GM23338 (cell line): Measurements from ENCODE around the gene WIPF1. TPM values are rescaled to one million over a fixed set of nuclear protein-coding genes. Genes with fewer than 3 reads are reported as not detected.

Experiments
- CREB1 ChIP-seq: fragments of 250-450 bp; sonication (Bioruptor Pico); IDR thresholded peaks from 2 replicates; pipeline ENCODE4 v1.5.0; 2020; ENCODE audit warnings: low read depth, mild to moderate bottlenecking, moderate library complexity
- CTCF ChIP-seq, 2 experiments: fragments of 200-600 bp in 1 of 2; sonication (generic) in 1 of 2; conservative IDR thresholded peaks; 2 replicates each; pipeline versions ENCODE4 v1.5.1 to v1.6.1; 2016 to 2017; ENCODE audit warnings: antibody characterized with exemption in 2 of 2, low read depth in 2 of 2, mild to moderate bottlenecking in 2 of 2, moderate library complexity in 1 of 2
- EZH2phosphoT487 ChIP-seq: fragments of 200-600 bp; sonication (generic); IDR thresholded peaks from one replicate; pipeline ENCODE4 v1.8.1; 2018; ENCODE audit warnings: antibody characterized with exemption; ENCODE audit not compliant: unreplicated experiment
- JUNB ChIP-seq: IDR thresholded peaks from one replicate; pipeline ENCODE4 v1.6.1; 2016; ENCODE audit warnings: antibody characterized with exemption; ENCODE audit not compliant: unreplicated experiment
- NANOG ChIP-seq: IDR thresholded peaks from 2 replicates; pipeline ENCODE4 v1.6.1; 2016; ENCODE audit warnings: antibody characterized with exemption, borderline replicate concordance
- POLR2AphosphoS5 ChIP-seq: IDR thresholded peaks from 2 replicates; pipeline ENCODE4 v1.6.1; 2016; ENCODE audit warnings: antibody characterized with exemption, low read depth
- REST ChIP-seq: IDR thresholded peaks from one replicate; pipeline ENCODE4 v1.6.1; 2018; ENCODE audit warnings: antibody characterized with exemption; ENCODE audit not compliant: unreplicated experiment
- STAT1 ChIP-seq: IDR thresholded peaks from one replicate; pipeline ENCODE4 v1.6.1; 2016; ENCODE audit warnings: antibody characterized with exemption; ENCODE audit not compliant: unreplicated experiment
- ZNF114 ChIP-seq: fragments of 250-450 bp; sonication (Bioruptor Pico); IDR thresholded peaks from 2 replicates; pipeline ENCODE4 v1.5.0; 2020; ENCODE audit warnings: mild to moderate bottlenecking, moderate library complexity
- ZNF331 ChIP-seq: fragments of 250-450 bp; sonication (Bioruptor Pico); IDR thresholded peaks from 2 replicates; pipeline ENCODE4 v1.5.0; 2020; ENCODE audit warnings: low read depth, mild to moderate bottlenecking, moderate library complexity
- polyA plus RNA-seq: library from polyadenylated mRNA; unstranded; fragments of >200 nt; fragmentation: Nextera tagmentation; extraction: Ambion mirVana; gene quantifications from 2 replicates; pipeline ENCODE4 v1.2.1, GENCODE V29; 2016
- small RNA-seq: library from RNA; depleted of rRNA; stranded (forward); fragments of <200 nt; gene quantifications from one replicate; pipeline ENCODE3, GENCODE V24; 2014; ENCODE audit warnings: low replicate concordance
- total RNA-seq: library from RNA; depleted of rRNA; stranded (reverse); fragments of >200 nt; shearing (Covaris generic); gene quantifications from 2 replicates; pipeline ENCODE4 v1.2.3, GENCODE V29; 2014; rRNA removed

Gene WIPF1
- total and polyA plus RNA-seq, 2 experiments from 2014 or later, result 3.0 to 6.0 TPM

GRCh38 chr2:174510583-174511189, 86.9 kb downstream of the WIPF1 start (continued):
- TF ChIP-seq ZNF331 (CRISPR knock-in tag) (no peak), STAT1 (no peak), NANOG (no peak), CTCF (conservative IDR thresholded peaks at IDR 0.05; ENCODE audit: low read depth in 2 of 2) (no peak), EZH2phosphoT487 (no peak), JUNB (no peak), ZNF114 (CRISPR knock-in tag) (no peak), POLR2AphosphoS5 (no peak), CREB1 (no peak), REST (no peak)

Small RNA genes lying within 50 kb of the gene (small RNA-seq; reads per million reads assigned to genes)
- gene RNU6-5P, result not detected

Other genes with a start within 250 kb of the WIPF1 start
- gene SCRN3, start 202.1 kb downstream of the WIPF1 start, total RNA-seq, result 8.1 and 9.6 TPM in 2 replicates
- gene SCRN3, start 202.1 kb downstream of the WIPF1 start, polyA plus RNA-seq, result 10.0 and 12.3 TPM in 2 replicates
- 0.58 and 1.3 TPM in 2 replicates for gene GPR155, start 110.8 kb downstream of the WIPF1 start, total RNA-seq
- 0.82 and 1.2 TPM in 2 replicates for gene GPR155, start 110.8 kb downstream of the WIPF1 start, polyA plus RNA-seq
- gene CHRNA1, start 166.7 kb upstream of the WIPF1 start, total RNA-seq, result not detected in 2 replicates
- gene CHRNA1, start 166.7 kb upstream of the WIPF1 start, polyA plus RNA-seq, result not detected in 2 replicates